Right atrium auricular region (tissue), 2 donors: ENCODE results near the gene EXOC7. TPM values are rescaled to one million over a fixed set of nuclear protein-coding genes. Genes with fewer than 3 reads are reported as not detected.
A peak's percentile ranks its signal among the peaks of the same experiment; 100 is the strongest.

Source experiments
- DNase-seq: peaks from one replicate; pipeline ENCODE4 v3.0.0-alpha.2; 2019; ENCODE audit warnings: low spot score
- H3K27ac ChIP-seq, 2 donors: fragments of 200-600 bp; sonication (generic); 1 replicate in 1 of 2; 2 replicates in 1 of 2; pipeline ENCODE4 v1.5.1; 2016 to 2019
- H3K27me3 ChIP-seq, 2 donors: fragments of 200-600 bp; sonication (generic); one replicate each; pipeline versions ENCODE4 v1.5.1 to v1.6.0; 2017 to 2019
- H3K36me3 ChIP-seq: fragments of 200-600 bp; sonication (generic); one replicate; pipeline ENCODE4 v1.5.1; 2016
- H3K4me1 ChIP-seq, 2 donors: fragments of 200-600 bp; sonication (generic); one replicate each; pipeline versions ENCODE4 v1.5.1 to v1.6.0; 2017 to 2019
- H3K4me3 ChIP-seq, 2 donors: fragments of 200-600 bp; sonication (generic); 1 replicate in 1 of 2; 2 replicates in 1 of 2; pipeline ENCODE4 v1.5.1; 2017 to 2019; ENCODE audit warnings: mild to moderate bottlenecking in 1 of 2, moderate library complexity in 1 of 2
- H3K9me3 ChIP-seq, 2 donors: fragments of 200-600 bp; sonication (generic); one replicate each; pipeline ENCODE4 v1.5.1; 2019
- CTCF ChIP-seq, 2 donors: fragments of 200-600 bp; sonication (generic); IDR thresholded peaks; one replicate each; pipeline ENCODE4 v1.5.1; 2019; ENCODE audit warnings: antibody characterized with exemption in 2 of 2
- total RNA-seq, 2 donors: library from RNA; depleted of rRNA; stranded (reverse); fragments of >200 nt; gene quantifications; one replicate each; pipeline ENCODE4 v1.1.0, GENCODE V29; 2016

The EXOC7 gene
- 10 to 100 TPM; 56.0 to 65.3 TPM for total RNA-seq

GRCh38 chr17:76103274-76104139 is at the start of gene EXOC7:
EXOC7 (minus strand) TSS chr17:76103787; CDS start chr17:76103692, 95 bp downstream.
- Histone ChIP-seq H3K9me3 (no peaks in the 10 kb centered on the region), H3K36me3 (peaks cover 27% of the 10 kb centered on the region), H3K27ac (peak within 1 kb of the TSS; percentile 82 to 84), H3K4me3 (peak within 1 kb of the TSS; percentile 68 to 74), H3K4me1 (peaks cover 0 to 17% of the 10 kb centered on the region in 2 donors), H3K27me3 (no peaks in the 10 kb centered on the region)
- TF ChIP-seq CTCF (IDR thresholded peaks at IDR 0.05): no peak
- DNase-seq: peak; percentile 92

GRCh38 chr17:76153202-76153601 is 49.6 kb upstream of the EXOC7 start:
- TF ChIP-seq CTCF (IDR thresholded peaks at IDR 0.05): no peak
- Histone ChIP-seq H3K36me3 (no peaks in the 10 kb centered on the region), H3K9me3 (no peaks in the 10 kb centered on the region), H3K4me1 (no peaks in the 10 kb centered on the region), H3K27me3 (no peaks in the 10 kb centered on the region), H3K27ac (no peak overlapping the region), H3K4me3 (no peak overlapping the region)
- no peak for DNase-seq

GRCh38 chr17:76152591-76152990 is 49.0 kb upstream of the EXOC7 start:
- no peak overlapping the region for H3K4me3 ChIP-seq
- H3K27ac ChIP-seq: no peak overlapping the region
- no peaks in the 10 kb centered on the region for H3K27me3 ChIP-seq
- no peaks in the 10 kb centered on the region for H3K4me1 ChIP-seq
- H3K36me3 ChIP-seq: no peaks in the 10 kb centered on the region
- no peak for DNase-seq
- H3K9me3 ChIP-seq: no peaks in the 10 kb centered on the region
- no peak for TF ChIP-seq CTCF (IDR thresholded peaks at IDR 0.05)

- Histone ChIP-seq H3K27me3 (no peaks in the 10 kb centered on the region), H3K27ac (no peak overlapping the region), H3K4me1 (no peaks in the 10 kb centered on the region), H3K4me3 (no peak overlapping the region), H3K9me3 (no peaks in the 10 kb centered on the region), H3K36me3 (no peaks in the 10 kb centered on the region)
- DNase-seq: no peak
- no peak for TF ChIP-seq CTCF (IDR thresholded peaks at IDR 0.05)
Observed at GRCh38 chr17:76151896-76152454, 48.4 kb upstream of the EXOC7 start.

GRCh38 chr17:76150712-76151622 is 47.4 kb upstream of the EXOC7 start:
- TF ChIP-seq CTCF (IDR thresholded peaks at IDR 0.05): no peak
- Histone ChIP-seq H3K9me3 (no peaks in the 10 kb centered on the region), H3K4me3 (no peak overlapping the region), H3K36me3 (no peaks in the 10 kb centered on the region), H3K4me1 (peaks cover 0 to 4% of the 10 kb centered on the region in 2 donors), H3K27ac (no peak overlapping the region), H3K27me3 (no peaks in the 10 kb centered on the region)
- no peak for DNase-seq
